Tibial nerve (tissue), 4 donors: ENCODE results near the gene PROK2. TPM values are rescaled to one million over a fixed set of nuclear protein-coding genes. Genes with fewer than 3 reads are reported as not detected.
A peak's percentile ranks its signal among the peaks of the same experiment; 100 is the strongest.

Experiments
- DNase-seq, 2 donors: peaks; one replicate each; pipeline ENCODE4 v3.0.0-alpha.2; 2019; ENCODE audit warnings: low spot score in 2 of 2
- H3K27ac ChIP-seq, 4 donors: fragments of 200-600 bp; sonication (generic) in 3 of 4; one replicate each; pipeline ENCODE4 v1.5.1; 2017 to 2019; ENCODE audit warnings: mild to moderate bottlenecking in 1 of 4
- H3K27me3 ChIP-seq, 2 donors: fragments of 200-600 bp; sonication (generic) in 1 of 2; one replicate each; pipeline versions ENCODE4 v1.5.1 to v1.6.0; 2017 to 2019
- H3K36me3 ChIP-seq, 3 donors: fragments of 200-600 bp; sonication (generic); one replicate each; pipeline ENCODE4 v1.5.1; 2018 to 2019
- H3K4me1 ChIP-seq, 4 donors: fragments of 200-600 bp; sonication (generic) in 3 of 4; one replicate each; pipeline ENCODE4 v1.5.1; 2017 to 2019
- H3K4me3 ChIP-seq, 4 donors: fragments of 200-600 bp; sonication (generic) in 3 of 4; one replicate each; pipeline ENCODE4 v1.5.1; 2017 to 2019; ENCODE audit warnings: mild to moderate bottlenecking in 1 of 4, moderate library complexity in 1 of 4
- H3K9me3 ChIP-seq, 4 donors: fragments of 200-600 bp; sonication (generic) in 3 of 4; one replicate each; pipeline ENCODE4 v1.5.1; 2017 to 2019
- EP300 ChIP-seq, 2 donors: sonication (generic); formaldehyde crosslinking; IDR thresholded peaks; one replicate each; pipeline ENCODE4 v1.6.1; 2017; ENCODE audit warnings: antibody characterized with exemption in 2 of 2, mild to moderate bottlenecking in 1 of 2
- POLR2A ChIP-seq, 2 donors: fragments of 450-650 bp; IDR thresholded peaks; one replicate each; pipeline ENCODE4 v1.6.1; 2017; ENCODE audit warnings: antibody characterized with exemption in 2 of 2, mild to moderate bottlenecking in 2 of 2, moderate library complexity in 2 of 2
- WGBS, 2 donors: methylation state at CpG; one replicate each; pipeline ENCODE4 v1.1.5; 2018; 5-methylcytosine and 5-hydroxymethylcytosine counted together
- total RNA-seq, 4 donors: library from RNA; depleted of rRNA; stranded (reverse); fragments of >200 nt; gene quantifications; one replicate each; pipeline ENCODE4 v1.1.0, GENCODE V29; 2016
- TF ChIP-seq, protein P1 (sequence below), 5 experiments: fragments of 200-600 bp in 3 of 5; fragments of 450-650 bp in 2 of 5; sonication (generic) in 3 of 5; IDR thresholded peaks; one replicate each; pipeline ENCODE4 v1.5.1; 2016 to 2019; ENCODE audit warnings: antibody characterized with exemption in 5 of 5, mild to moderate bottlenecking in 3 of 5, moderate library complexity in 2 of 5

PROK2 gene
- total RNA-seq, 4 donors from 2014 or later, result 0.21 TPM; not detected in 3

GRCh38 chr3:71752831-71753700 lies 31.9 kb downstream of the PROK2 start:
- TF ChIP-seq POLR2A (IDR thresholded peaks at IDR 0.05), result no peak
- TF ChIP-seq, protein P1, sequence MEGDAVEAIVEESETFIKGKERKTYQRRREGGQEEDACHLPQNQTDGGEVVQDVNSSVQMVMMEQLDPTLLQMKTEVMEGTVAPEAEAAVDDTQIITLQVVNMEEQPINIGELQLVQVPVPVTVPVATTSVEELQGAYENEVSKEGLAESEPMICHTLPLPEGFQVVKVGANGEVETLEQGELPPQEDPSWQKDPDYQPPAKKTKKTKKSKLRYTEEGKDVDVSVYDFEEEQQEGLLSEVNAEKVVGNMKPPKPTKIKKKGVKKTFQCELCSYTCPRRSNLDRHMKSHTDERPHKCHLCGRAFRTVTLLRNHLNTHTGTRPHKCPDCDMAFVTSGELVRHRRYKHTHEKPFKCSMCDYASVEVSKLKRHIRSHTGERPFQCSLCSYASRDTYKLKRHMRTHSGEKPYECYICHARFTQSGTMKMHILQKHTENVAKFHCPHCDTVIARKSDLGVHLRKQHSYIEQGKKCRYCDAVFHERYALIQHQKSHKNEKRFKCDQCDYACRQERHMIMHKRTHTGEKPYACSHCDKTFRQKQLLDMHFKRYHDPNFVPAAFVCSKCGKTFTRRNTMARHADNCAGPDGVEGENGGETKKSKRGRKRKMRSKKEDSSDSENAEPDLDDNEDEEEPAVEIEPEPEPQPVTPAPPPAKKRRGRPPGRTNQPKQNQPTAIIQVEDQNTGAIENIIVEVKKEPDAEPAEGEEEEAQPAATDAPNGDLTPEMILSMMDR (IDR thresholded peaks at IDR 0.05), result no peak
- TF ChIP-seq EP300 (IDR thresholded peaks at IDR 0.05), result no peak

GRCh38 chr3:71751602-71752001 lies 33.3 kb downstream of the PROK2 start:
- WGBS, 2 donors, result 91 to 93% methylated on average over 4 of the region's 4 CpGs
- peaks cover 0 to 37% of the 10 kb centered on the region in 2 donors for H3K27me3 ChIP-seq
- no peaks in the 10 kb centered on the region for H3K36me3 ChIP-seq
- peaks cover 0 to 11% (median 0%) of the 10 kb centered on the region in 4 donors for H3K4me1 ChIP-seq
- no peak for TF ChIP-seq EP300 (IDR thresholded peaks at IDR 0.05)
- no peak for TF ChIP-seq POLR2A (IDR thresholded peaks at IDR 0.05)
- TF ChIP-seq, protein P1 (IDR thresholded peaks at IDR 0.05), result no peak
- no peak overlapping the region for H3K4me3 ChIP-seq
- H3K9me3 ChIP-seq, result no peaks in the 10 kb centered on the region
- DNase-seq, result no peak
- no peak overlapping the region for H3K27ac ChIP-seq

More at GRCh38 chr3:71752831-71753700, 31.9 kb downstream of the PROK2 start:
- H3K27ac ChIP-seq, result no peak overlapping the region
- peaks cover 0 to 11% (median 0%) of the 10 kb centered on the region in 4 donors for H3K4me1 ChIP-seq
- H3K27me3 ChIP-seq, result peaks cover 0 to 44% of the 10 kb centered on the region in 2 donors
- peak overlapping the region in 3 of 4 donors; percentile 30 to 61 (median 40) for H3K4me3 ChIP-seq
- 11 to 48% methylated on average over 15 to 68 of the region's 68 CpGs for WGBS, 2 donors
- no peaks in the 10 kb centered on the region for H3K36me3 ChIP-seq
- H3K9me3 ChIP-seq, result no peaks in the 10 kb centered on the region
- DNase-seq, result no peak

- TF ChIP-seq, protein P1 (IDR thresholded peaks at IDR 0.05), result no peak
- TF ChIP-seq POLR2A (IDR thresholded peaks at IDR 0.05), result no peak
- no peak for TF ChIP-seq EP300 (IDR thresholded peaks at IDR 0.05)
These were observed 40.2 kb downstream of the PROK2 start for GRCh38 chr3:71744738-71745137.

DNA sequence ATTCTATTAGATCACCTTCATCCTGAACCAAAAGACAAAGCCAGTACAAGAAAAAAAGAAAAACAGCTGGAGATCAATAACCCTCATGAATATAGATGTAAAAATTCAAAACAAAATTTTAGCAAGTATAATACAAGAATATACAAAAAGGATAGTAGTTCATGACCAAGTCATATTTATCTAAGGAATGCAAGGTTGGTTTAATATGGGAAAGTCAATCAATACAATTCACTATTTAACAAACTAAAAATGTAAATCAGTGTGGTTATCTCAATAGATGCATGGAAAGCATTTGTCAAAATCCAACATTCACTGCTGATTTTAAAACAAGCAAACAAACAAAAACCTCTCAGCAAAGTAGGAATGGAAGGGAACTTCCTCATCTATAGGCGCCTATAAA lies 42.3 kb downstream of the PROK2 start:
- 98% methylated on average over 1 of the region's 1 CpG for WGBS, 2 donors
- no peak overlapping the region for H3K4me3 ChIP-seq

More at GRCh38 chr3:71744738-71745137, 40.2 kb downstream of the PROK2 start:
- Histone ChIP-seq H3K27ac (no peak overlapping the region), H3K27me3 (no peaks in the 10 kb centered on the region), H3K36me3 (no peaks in the 10 kb centered on the region), H3K4me3 (no peak overlapping the region), H3K9me3 (peaks cover 0 to 37% (median 12%) of the 10 kb centered on the region in 4 donors), H3K4me1 (no peaks in the 10 kb centered on the region)
- WGBS, 2 donors, result 86 to 92% methylated on average over 3 of the region's 3 CpGs
- DNase-seq, result no peak

More for the DNA sequence above, 42.3 kb downstream of the PROK2 start:
- H3K27ac ChIP-seq, result no peak overlapping the region
- TF ChIP-seq EP300 (IDR thresholded peaks at IDR 0.05) (no peak), POLR2A (IDR thresholded peaks at IDR 0.05) (no peak)
- TF ChIP-seq, protein P1 (IDR thresholded peaks at IDR 0.05), result no peak
- DNase-seq, result no peak
- H3K4me1 ChIP-seq, result no peaks in the 10 kb centered on the region
- peaks cover 0 to 40% (median 12%) of the 10 kb centered on the region in 4 donors for H3K9me3 ChIP-seq
- no peaks in the 10 kb centered on the region for H3K27me3 ChIP-seq
- no peaks in the 10 kb centered on the region for H3K36me3 ChIP-seq
